Measurements from ENCODE around the gene NCAM1. TPM values are rescaled to one million over a fixed set of nuclear protein-coding genes. Genes with fewer than 3 reads are reported as not detected.

The NCAM1 gene
- polyA plus RNA-seq, 1 experiment = 0.27 TPM

GRCh38 chr11:113065330-113065729 is 104.1 kb downstream of the NCAM1 start:
- H3K36me3 ChIP-seq (ENCODE audit: control insufficient read depth, insufficient read depth, low read length) = no peaks in the 10 kb centered on the region
- ChIA-PET POLR2A (no interaction called here), CTCF (no interaction called here)
- no peaks in the 10 kb centered on the region for H3K27me3 ChIP-seq (ENCODE audit: control insufficient read depth, insufficient read depth, low read length)
- TF ChIP-seq CTCF (IDR thresholded peaks at IDR 0.05; ENCODE audit: insufficient read depth, low read depth, low read length) = no peak
- no peak for DNase-seq (ENCODE audit: low read depth)
- H3K4me3 ChIP-seq (ENCODE audit: low read depth, low read length) = no peak overlapping the region

GRCh38 chr11:113072237-113072858 is 111.1 kb downstream of the NCAM1 start:
- ChIA-PET POLR2A (no interaction called here), CTCF (no interaction called here)
- no peak for TF ChIP-seq CTCF (IDR thresholded peaks at IDR 0.05; ENCODE audit: insufficient read depth, low read depth, low read length)
- Histone ChIP-seq H3K4me3 (ENCODE audit: low read depth, low read length) (no peak overlapping the region), H3K36me3 (ENCODE audit: control insufficient read depth, insufficient read depth, low read length) (no peaks in the 10 kb centered on the region), H3K27me3 (ENCODE audit: control insufficient read depth, insufficient read depth, low read length) (no peaks in the 10 kb centered on the region)
- no peak for DNase-seq (ENCODE audit: low read depth)

- CTCF ChIA-PET = no interaction called here
- no peak overlapping the region for H3K4me3 ChIP-seq (ENCODE audit: low read depth, low read length)
- TF ChIP-seq CTCF (IDR thresholded peaks at IDR 0.05; ENCODE audit: insufficient read depth, low read depth, low read length) = no peak
- no peak for DNase-seq (ENCODE audit: low read depth)
- no peaks in the 10 kb centered on the region for H3K27me3 ChIP-seq (ENCODE audit: control insufficient read depth, insufficient read depth, low read length)
- H3K36me3 ChIP-seq (ENCODE audit: control insufficient read depth, insufficient read depth, low read length) = no peaks in the 10 kb centered on the region
- POLR2A ChIA-PET = no interaction called here
Observed at GRCh38 chr11:113073290-113073953, 112.2 kb downstream of the NCAM1 start.

GRCh38 chr11:113075586-113076095 is 114.4 kb downstream of the NCAM1 start:
- no peak overlapping the region for H3K4me3 ChIP-seq (ENCODE audit: low read depth, low read length)
- no peak for TF ChIP-seq CTCF (IDR thresholded peaks at IDR 0.05; ENCODE audit: insufficient read depth, low read depth, low read length)
- H3K36me3 ChIP-seq (ENCODE audit: control insufficient read depth, insufficient read depth, low read length) = no peaks in the 10 kb centered on the region
- no peaks in the 10 kb centered on the region for H3K27me3 ChIP-seq (ENCODE audit: control insufficient read depth, insufficient read depth, low read length)
- DNase-seq (ENCODE audit: low read depth) = no peak
- POLR2A ChIA-PET = no interaction called here
- CTCF ChIA-PET = no interaction called here

- no peak for DNase-seq (ENCODE audit: low read depth)
- Histone ChIP-seq H3K36me3 (ENCODE audit: control insufficient read depth, insufficient read depth, low read length) (no peaks in the 10 kb centered on the region), H3K27me3 (ENCODE audit: control insufficient read depth, insufficient read depth, low read length) (no peaks in the 10 kb centered on the region), H3K4me3 (ENCODE audit: low read depth, low read length) (no peak overlapping the region)
- TF ChIP-seq CTCF (IDR thresholded peaks at IDR 0.05; ENCODE audit: insufficient read depth, low read depth, low read length) = no peak
- POLR2A ChIA-PET = no interaction called here
- CTCF ChIA-PET = no interaction called here
Observed at GRCh38 chr11:113077379-113077778, 116.2 kb downstream of the NCAM1 start.
